Lung (tissue), 12 donors: ENCODE results near the gene TSSC4. TPM values are rescaled to one million over a fixed set of nuclear protein-coding genes. Genes with fewer than 3 reads are reported as not detected.

Experiments used
- ATAC-seq: fragments of 200-7000 bp; cut with Tn5 transposase; one replicate; pipeline ENCODE4 v1.9.1; 2020; ENCODE audit warnings: moderate number of reproducible peaks; ENCODE audit not compliant: insufficient read depth, low FRiP score
- DNase-seq, 3 donors: peaks; one replicate each; pipeline ENCODE4 v3.0.0-alpha.2; 2013 to 2017
- H3K27ac ChIP-seq, 2 donors: one replicate each; pipeline ENCODE4 v1.5.1; 2013; ENCODE audit warnings: mild to moderate bottlenecking in 2 of 2, moderate library complexity in 2 of 2, control low read depth in 1 of 2, inconsistent platforms in 1 of 2, low read depth in 1 of 2, low read length in 1 of 2
- H3K27me3 ChIP-seq, 3 donors: one replicate each; pipeline ENCODE4 v1.5.1; 2013; ENCODE audit warnings: low read length in 2 of 3; ENCODE audit not compliant: control insufficient read depth in 3 of 3, insufficient read depth in 3 of 3
- H3K36me3 ChIP-seq, 4 donors: one replicate each; pipeline ENCODE4 v1.5.1; 2013; ENCODE audit warnings: low read length in 4 of 4, mild to moderate bottlenecking in 1 of 4, moderate library complexity in 1 of 4; ENCODE audit not compliant: control insufficient read depth in 4 of 4, insufficient read depth in 4 of 4
- H3K4me1 ChIP-seq, 5 donors: one replicate each; pipeline ENCODE4 v1.5.1; 2013; ENCODE audit warnings: low read length in 5 of 5, mild to moderate bottlenecking in 2 of 5, moderate library complexity in 1 of 5; ENCODE audit not compliant: control insufficient read depth in 5 of 5, insufficient read depth in 5 of 5
- H3K4me3 ChIP-seq: one replicate; pipeline ENCODE4 v1.5.1; 2013; ENCODE audit warnings: mild to moderate bottlenecking, control low read depth, moderate library complexity
- H3K9ac ChIP-seq, 2 donors: one replicate each; pipeline ENCODE4 v1.5.1; 2013; ENCODE audit warnings: low read length in 2 of 2, control low read depth in 1 of 2; ENCODE audit not compliant: insufficient read depth in 1 of 2
- H3K9me3 ChIP-seq, 4 donors: one replicate each; pipeline ENCODE4 v1.5.1; 2013; ENCODE audit warnings: low read length in 3 of 4, mild to moderate bottlenecking in 1 of 4, moderate library complexity in 1 of 4; ENCODE audit not compliant: control insufficient read depth in 4 of 4, insufficient read depth in 3 of 4
- CTCF ChIP-seq: IDR thresholded peaks from 2 replicates; pipeline ENCODE4 v1.5.1; 2012; ENCODE audit warnings: mild to moderate bottlenecking; ENCODE audit errors: control extremely low read depth, extremely low read depth
- WGBS, 2 donors: extraction: QIAGEN DNeasy Blood & Tissue Kit; methylation state at CpG; one replicate each; pipeline ENCODE4 v1.1.7; 2013; 5-methylcytosine and 5-hydroxymethylcytosine counted together
- polyA plus RNA-seq, 2 donors: library from polyadenylated mRNA; stranded (reverse); fragments of 200-250 nt; gene quantifications; one replicate each; pipeline ENCODE4 v1.2.1, GENCODE V29; 2013
- total RNA-seq, 2 donors: library from RNA; depleted of rRNA in 1 of 2; stranded (reverse); fragments of >200 nt in 1 of 2; gene quantifications; one replicate each; pipeline ENCODE4 v1.2.1, GENCODE V29; 2014 to 2021
- donor health status: control.
- donor health status: control.
- donor health status: Bipolar disorder and iron deficiency.
- donor health status: healthy.
- donor health status: DM: yes; HTN: yes; CAD: no.

The TSSC4 gene
- total and polyA plus RNA-seq, 4 donors, result 25.1 to 56.5 (median 49.8) TPM

GRCh38 chr11:2451336-2451735, 50.8 kb downstream of the TSSC4 start:
- no peaks in the 10 kb centered on the region for H3K36me3 ChIP-seq
- no peak for ATAC-seq
- DNase-seq, result no peak
- H3K27me3 ChIP-seq, result peaks cover 0 to under 1% (median 0%) of the 10 kb centered on the region in 3 donors
- H3K4me1 ChIP-seq, result peaks cover 0 to 20% (median 9%) of the 10 kb centered on the region in 5 donors
- 95 to 96% methylated on average over 15 of the region's 15 CpGs for WGBS, 2 donors
- no peaks in the 10 kb centered on the region for H3K9me3 ChIP-seq
- TF ChIP-seq CTCF, result no peak
- no peak overlapping the region for H3K4me3 ChIP-seq
- no peak overlapping the region for H3K9ac ChIP-seq
- H3K27ac ChIP-seq, result no peak overlapping the region

GRCh38 chr11:2451916-2452315, 51.4 kb downstream of the TSSC4 start:
- no peak for DNase-seq
- Histone ChIP-seq H3K9me3 (no peaks in the 10 kb centered on the region), H3K36me3 (no peaks in the 10 kb centered on the region), H3K27ac (no peak overlapping the region), H3K4me3 (no peak overlapping the region), H3K4me1 (peaks cover 0 to 15% (median 9%) of the 10 kb centered on the region in 5 donors), H3K9ac (no peak overlapping the region), H3K27me3 (no peaks in the 10 kb centered on the region)
- whole genome bisulfite sequencing, 2 donors, result 75 to 88% methylated on average over 6 of the region's 6 CpGs
- ATAC-seq, result no peak
- TF ChIP-seq CTCF, result no peak

GRCh38 chr11:2452321-2453012, 51.9 kb downstream of the TSSC4 start:
- no peak for TF ChIP-seq CTCF
- Histone ChIP-seq H3K4me3 (no peak overlapping the region), H3K27ac (no peak overlapping the region), H3K4me1 (peaks cover 0 to 12% (median 9%) of the 10 kb centered on the region in 5 donors), H3K9me3 (no peaks in the 10 kb centered on the region), H3K36me3 (no peaks in the 10 kb centered on the region), H3K9ac (no peak overlapping the region), H3K27me3 (no peaks in the 10 kb centered on the region)
- DNase-seq, result peak; percentile 88 to 93 (median 93)
- 75 to 83% methylated on average over 20 of the region's 20 CpGs for WGBS, 2 donors
- no peak for ATAC-seq
